Uterus (tissue), 4 donors: Measurements from ENCODE around the gene TBP. TPM values are rescaled to one million over a fixed set of nuclear protein-coding genes. Genes with fewer than 3 reads are reported as not detected.
"Not testable (repeated sequence)": the region's sequence is repeated elsewhere in the genome, so short reads cannot be mapped to it uniquely, and the experiment has no call there.

Source experiments
- DNase-seq, 2 donors: peaks; one replicate each; pipeline ENCODE4 v3.0.0-alpha.2; 2019 to 2020
- H3K27ac ChIP-seq, 2 donors: fragments of 200-600 bp; sonication (generic); 1 replicate in 1 of 2; 2 replicates in 1 of 2; pipeline ENCODE4 v1.5.1; 2016 to 2018
- H3K27me3 ChIP-seq, 2 donors: fragments of 200-600 bp; sonication (generic); one replicate each; pipeline ENCODE4 v1.5.1; 2018 to 2019; ENCODE audit warnings: control low read depth in 1 of 2
- H3K36me3 ChIP-seq, 2 donors: fragments of 200-600 bp; sonication (generic); one replicate each; pipeline ENCODE4 v1.5.1; 2019; ENCODE audit warnings: control low read depth in 1 of 2
- H3K4me1 ChIP-seq, 2 donors: fragments of 200-600 bp; sonication (generic); one replicate each; pipeline ENCODE4 v1.5.1; 2018 to 2019; ENCODE audit warnings: control low read depth in 1 of 2
- H3K4me3 ChIP-seq, 2 donors: fragments of 200-600 bp; sonication (generic); 1 replicate in 1 of 2; 2 replicates in 1 of 2; pipeline ENCODE4 v1.5.1; 2018 to 2019; ENCODE audit warnings: mild to moderate bottlenecking in 1 of 2
- H3K9me3 ChIP-seq, 2 donors: fragments of 200-600 bp; sonication (generic); one replicate each; pipeline ENCODE4 v1.5.1; 2019; ENCODE audit warnings: control low read depth in 1 of 2
- POLR2A ChIP-seq, 2 donors: fragments of 450-650 bp; IDR thresholded peaks; one replicate each; pipeline ENCODE4 v1.6.1; 2016; ENCODE audit warnings: antibody characterized with exemption in 2 of 2, mild to moderate bottlenecking in 1 of 2, moderate library complexity in 1 of 2
- intact Hi-C: fragments of 100-400 bp; cut with DNase I; formaldehyde crosslinking; loops from one replicate; pipeline ENCODE4 v1.15.1; 2023; ENCODE audit warnings: low total_unique reads
- total RNA-seq, 4 donors: library from RNA; depleted of rRNA in 3 of 4; stranded (reverse); fragments of >200 nt in 3 of 4; gene quantifications; one replicate each; pipeline versions ENCODE4 v1.1.0 to v1.2.4, GENCODE V29; 2014 to 2023
- TF ChIP-seq, protein P1 (sequence below), 4 experiments: fragments of 200-600 bp in 2 of 4; fragments of 450-650 bp in 2 of 4; sonication (generic) in 2 of 4; IDR thresholded peaks; one replicate each; pipeline ENCODE4 v1.5.1; 2016 to 2019; ENCODE audit warnings: antibody characterized with exemption in 4 of 4, mild to moderate bottlenecking in 2 of 4, moderate library complexity in 1 of 4
- donor health status: DM: yes; HTN: yes; CAD: no.

TBP gene
- total RNA-seq, 4 donors from 2014 or later, result 1.8 to 50.6 (median 16.3) TPM

DNA sequence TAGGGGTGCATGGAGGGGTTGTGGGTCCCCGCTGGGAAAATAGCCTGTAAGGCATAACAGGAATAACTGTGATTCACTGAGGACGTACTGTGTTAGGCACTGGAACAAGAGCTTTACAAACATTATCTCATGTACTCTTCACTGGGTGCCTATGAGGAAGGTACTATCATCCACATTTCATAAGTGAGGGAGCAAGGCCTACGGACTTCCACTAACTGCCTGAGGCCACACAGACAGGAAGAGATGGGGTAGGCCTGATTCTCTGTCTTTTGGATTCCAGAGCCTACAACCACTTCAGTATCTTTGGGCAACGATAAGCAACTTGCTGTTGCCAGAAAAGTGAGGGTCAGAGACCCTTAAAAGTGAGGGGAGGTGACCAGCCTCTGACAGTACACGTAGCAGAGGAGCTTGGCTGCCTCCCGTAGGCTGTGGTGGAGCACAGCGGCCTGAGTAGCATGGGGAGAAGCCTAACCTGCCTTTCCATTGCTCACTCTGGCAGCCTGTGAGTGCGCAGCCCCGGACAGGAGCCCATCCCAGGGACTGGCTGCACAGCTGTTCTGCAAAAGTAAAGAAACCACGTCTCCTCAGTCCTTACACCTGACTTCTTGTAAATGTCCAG, 31.5 kb upstream of the TBP start:
- Histone ChIP-seq H3K4me1 (no peaks in the 10 kb centered on the region), H3K27ac (no peak overlapping the region), H3K27me3 (no peaks in the 10 kb centered on the region), H3K9me3 (no peaks in the 10 kb centered on the region), H3K4me3 (no peak overlapping the region), H3K36me3 (no peaks in the 10 kb centered on the region)
- intact Hi-C loops, result loop anchor here (10.0 kb wide), 1 partner anchor 688 kb away; no protein-coding TSS in a partner anchor
- no peak for DNase-seq
- no peak for TF ChIP-seq POLR2A (IDR thresholded peaks at IDR 0.05)
- TF ChIP-seq, protein P1, sequence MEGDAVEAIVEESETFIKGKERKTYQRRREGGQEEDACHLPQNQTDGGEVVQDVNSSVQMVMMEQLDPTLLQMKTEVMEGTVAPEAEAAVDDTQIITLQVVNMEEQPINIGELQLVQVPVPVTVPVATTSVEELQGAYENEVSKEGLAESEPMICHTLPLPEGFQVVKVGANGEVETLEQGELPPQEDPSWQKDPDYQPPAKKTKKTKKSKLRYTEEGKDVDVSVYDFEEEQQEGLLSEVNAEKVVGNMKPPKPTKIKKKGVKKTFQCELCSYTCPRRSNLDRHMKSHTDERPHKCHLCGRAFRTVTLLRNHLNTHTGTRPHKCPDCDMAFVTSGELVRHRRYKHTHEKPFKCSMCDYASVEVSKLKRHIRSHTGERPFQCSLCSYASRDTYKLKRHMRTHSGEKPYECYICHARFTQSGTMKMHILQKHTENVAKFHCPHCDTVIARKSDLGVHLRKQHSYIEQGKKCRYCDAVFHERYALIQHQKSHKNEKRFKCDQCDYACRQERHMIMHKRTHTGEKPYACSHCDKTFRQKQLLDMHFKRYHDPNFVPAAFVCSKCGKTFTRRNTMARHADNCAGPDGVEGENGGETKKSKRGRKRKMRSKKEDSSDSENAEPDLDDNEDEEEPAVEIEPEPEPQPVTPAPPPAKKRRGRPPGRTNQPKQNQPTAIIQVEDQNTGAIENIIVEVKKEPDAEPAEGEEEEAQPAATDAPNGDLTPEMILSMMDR (IDR thresholded peaks at IDR 0.05), result no peak

DNA sequence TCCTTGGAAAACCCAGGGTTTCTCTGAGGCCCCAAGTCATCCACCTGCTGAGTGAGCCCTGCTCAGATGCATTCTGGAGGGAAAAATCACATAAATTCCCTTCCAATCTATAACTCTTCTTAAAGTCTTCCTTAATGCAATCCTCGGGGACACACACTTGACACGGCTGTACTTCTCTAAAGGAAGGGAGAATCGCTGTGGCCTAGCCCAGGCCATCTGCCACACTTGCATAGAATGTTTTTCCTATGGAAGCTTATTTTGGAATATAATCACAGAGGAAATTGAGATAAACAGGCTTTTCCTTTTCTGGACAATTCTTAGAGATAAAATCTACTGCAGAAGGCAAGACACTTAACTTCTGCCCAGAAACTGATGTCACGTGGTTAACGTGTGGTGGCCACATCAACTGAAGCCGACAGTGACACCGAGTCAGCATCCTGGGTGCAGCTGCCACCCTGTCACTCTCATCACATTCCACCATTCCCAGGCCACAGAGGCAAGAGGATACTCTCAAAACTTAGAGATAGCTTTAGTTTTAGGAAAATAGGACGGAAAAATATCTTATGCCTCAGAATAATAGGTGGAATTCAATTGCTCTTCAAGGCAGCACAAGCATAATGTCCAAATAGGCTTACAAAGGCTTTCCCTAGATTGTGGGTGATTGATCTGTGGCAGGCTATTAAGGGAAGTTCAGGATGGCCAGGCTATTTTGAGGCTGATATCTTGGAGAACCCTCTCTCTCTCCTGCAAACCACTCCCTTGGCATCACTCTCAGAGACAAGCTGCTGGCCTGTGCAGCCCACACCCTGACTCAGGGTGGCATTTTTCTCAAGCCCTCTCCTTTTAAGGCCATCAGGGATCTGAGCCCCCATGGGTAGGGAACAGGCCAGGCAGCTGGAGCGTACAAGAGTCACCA, 30.7 kb upstream of the TBP start:
- no peak for TF ChIP-seq POLR2A (IDR thresholded peaks at IDR 0.05)
- H3K27me3 ChIP-seq, result no peaks in the 10 kb centered on the region
- H3K36me3 ChIP-seq, result no peaks in the 10 kb centered on the region
- DNase-seq, result no peak
- no peaks in the 10 kb centered on the region for H3K9me3 ChIP-seq
- H3K4me1 ChIP-seq, result no peaks in the 10 kb centered on the region
- H3K27ac ChIP-seq, result no peak overlapping the region
- H3K4me3 ChIP-seq, result no peak overlapping the region
- intact Hi-C loops, result loop anchor here (10.0 kb wide), 1 partner anchor 689 kb away; no protein-coding TSS in a partner anchor

DNA sequence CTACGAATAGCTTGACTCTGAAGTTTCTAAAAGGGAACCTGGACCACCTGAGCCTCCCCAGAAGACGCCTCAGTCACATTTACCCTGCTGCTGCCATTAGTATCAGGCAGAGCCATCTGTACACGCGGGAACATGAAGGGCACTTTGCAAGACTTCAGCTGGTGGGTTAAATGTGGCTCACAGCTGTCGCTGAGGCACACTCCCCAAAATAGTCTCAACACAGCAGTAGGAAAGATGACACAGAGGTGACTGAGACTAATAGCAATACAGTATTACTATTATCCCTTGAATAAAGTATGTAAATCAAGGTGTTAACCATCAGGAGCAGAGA, 30.0 kb upstream of the TBP start:
- H3K4me1 ChIP-seq, result no peaks in the 10 kb centered on the region
- H3K9me3 ChIP-seq, result no peaks in the 10 kb centered on the region
- H3K36me3 ChIP-seq, result no peaks in the 10 kb centered on the region
- no peak overlapping the region for H3K27ac ChIP-seq
- H3K27me3 ChIP-seq, result no peaks in the 10 kb centered on the region
- intact Hi-C loops, result loop anchor here (10.0 kb wide), 1 partner anchor 689 kb away; no protein-coding TSS in a partner anchor
- TF ChIP-seq, protein P1 (IDR thresholded peaks at IDR 0.05), result no peak
- no peak for TF ChIP-seq POLR2A (IDR thresholded peaks at IDR 0.05)
- no peak overlapping the region for H3K4me3 ChIP-seq
- no peak for DNase-seq

DNA sequence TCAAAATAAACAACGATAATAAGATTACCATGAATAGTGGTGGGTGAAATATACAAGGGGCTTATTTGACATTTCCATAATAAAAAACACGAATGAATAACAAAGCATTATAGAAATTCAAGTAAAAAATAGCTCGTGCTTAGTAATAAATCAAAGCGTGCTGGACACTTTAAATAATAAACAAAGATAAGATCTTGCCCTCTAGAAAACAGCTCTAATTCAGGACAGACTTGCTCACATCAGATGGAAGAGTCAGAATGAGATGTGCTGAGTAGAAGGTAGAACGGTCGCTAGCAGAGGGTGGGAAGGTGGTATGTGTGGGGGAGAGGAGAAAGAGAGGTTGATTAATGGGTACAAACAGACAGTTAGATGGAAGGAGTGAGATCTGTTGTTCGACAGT, 28.4 kb upstream of the TBP start:
- TF ChIP-seq, protein P1 (IDR thresholded peaks at IDR 0.05), result no peak
- TF ChIP-seq POLR2A (IDR thresholded peaks at IDR 0.05), result no peak
- Histone ChIP-seq H3K27me3 (no peaks in the 10 kb centered on the region), H3K36me3 (no peaks in the 10 kb centered on the region), H3K27ac (no peak overlapping the region), H3K9me3 (no peaks in the 10 kb centered on the region), H3K4me1 (no peaks in the 10 kb centered on the region), H3K4me3 (no peak overlapping the region)
- DNase-seq, result no peak
- intact Hi-C loops, result loop anchor here (10.0 kb wide), 1 partner anchor 691 kb away; no protein-coding TSS in a partner anchor

DNA sequence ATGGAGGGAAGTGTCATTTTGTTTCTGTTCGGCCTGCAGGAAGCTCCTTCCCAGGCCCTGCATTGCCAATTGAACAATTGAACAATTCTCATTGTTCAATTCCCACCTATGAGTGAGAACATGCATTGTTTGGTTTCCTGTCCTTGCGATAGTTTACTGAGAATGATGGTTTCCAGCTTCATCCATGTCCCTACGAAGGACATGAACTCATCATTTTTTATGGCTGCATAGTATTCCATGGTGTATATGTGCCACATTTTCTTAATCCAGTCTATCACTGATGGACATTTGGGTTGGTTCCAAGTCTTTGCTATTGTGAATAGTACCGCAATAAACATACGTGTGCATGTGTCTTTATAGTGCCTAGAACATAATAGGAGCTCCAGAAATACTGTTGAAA, 26.2 kb upstream of the TBP start:
- H3K4me1 ChIP-seq, H3K27me3 ChIP-seq, H3K9me3 ChIP-seq, H3K27ac ChIP-seq, DNase-seq, H3K4me3 ChIP-seq, H3K36me3 ChIP-seq: not testable (repeated sequence)
- intact Hi-C loops, result loop anchor here (10.0 kb wide), 1 partner anchor 693 kb away; no protein-coding TSS in a partner anchor
